A549 (cell line): ENCODE results near the gene CPA5.

ENCODE experiments used
- EP300 ChIP-seq, 2 experiments: fragments of >200 bp; sonication (Bioruptor Twin); formaldehyde crosslinking; IDR thresholded peaks; 2 replicates in 1 of 2; 3 replicates in 1 of 2; pipeline ENCODE4 v1.6.1; 2016 to 2017
- HOXA7 ChIP-seq: fragments of 250-450 bp; sonication (Bioruptor Pico); IDR thresholded peaks from 2 replicates; pipeline ENCODE4 v1.5.0; 2020; ENCODE audit warnings: mild to moderate bottlenecking, moderate library complexity
- MAX ChIP-seq: IDR thresholded peaks from 2 replicates; pipeline ENCODE4 v1.6.1; 2012
- MYC ChIP-seq: IDR thresholded peaks from 2 replicates; pipeline ENCODE4 v1.6.1; 2012; ENCODE audit warnings: mild to moderate bottlenecking, inconsistent platforms, low read length, improper control_type of control experiment, borderline replicate concordance
- PBX3 ChIP-seq: IDR thresholded peaks from 2 replicates; pipeline ENCODE4 v1.6.1; 2012
- RFX5 ChIP-seq: fragments of 450-650 bp; IDR thresholded peaks from 2 replicates; pipeline ENCODE4 v1.7.1; 2014; ENCODE audit warnings: antibody characterized with exemption, mild to moderate bottlenecking, moderate library complexity
- SREBF2 ChIP-seq: fragments of 450-650 bp; IDR thresholded peaks from 2 replicates; pipeline ENCODE4 v1.6.1; 2014; ENCODE audit warnings: mild to moderate bottlenecking, moderate library complexity
- TF ChIP-seq, protein P1 (sequence below): fragments of >200 bp; sonication (Bioruptor Twin); formaldehyde crosslinking; IDR thresholded peaks from 3 replicates; pipeline ENCODE4 v1.5.1; 2016

- no peak for TF ChIP-seq MAX
- TF ChIP-seq, protein P1, sequence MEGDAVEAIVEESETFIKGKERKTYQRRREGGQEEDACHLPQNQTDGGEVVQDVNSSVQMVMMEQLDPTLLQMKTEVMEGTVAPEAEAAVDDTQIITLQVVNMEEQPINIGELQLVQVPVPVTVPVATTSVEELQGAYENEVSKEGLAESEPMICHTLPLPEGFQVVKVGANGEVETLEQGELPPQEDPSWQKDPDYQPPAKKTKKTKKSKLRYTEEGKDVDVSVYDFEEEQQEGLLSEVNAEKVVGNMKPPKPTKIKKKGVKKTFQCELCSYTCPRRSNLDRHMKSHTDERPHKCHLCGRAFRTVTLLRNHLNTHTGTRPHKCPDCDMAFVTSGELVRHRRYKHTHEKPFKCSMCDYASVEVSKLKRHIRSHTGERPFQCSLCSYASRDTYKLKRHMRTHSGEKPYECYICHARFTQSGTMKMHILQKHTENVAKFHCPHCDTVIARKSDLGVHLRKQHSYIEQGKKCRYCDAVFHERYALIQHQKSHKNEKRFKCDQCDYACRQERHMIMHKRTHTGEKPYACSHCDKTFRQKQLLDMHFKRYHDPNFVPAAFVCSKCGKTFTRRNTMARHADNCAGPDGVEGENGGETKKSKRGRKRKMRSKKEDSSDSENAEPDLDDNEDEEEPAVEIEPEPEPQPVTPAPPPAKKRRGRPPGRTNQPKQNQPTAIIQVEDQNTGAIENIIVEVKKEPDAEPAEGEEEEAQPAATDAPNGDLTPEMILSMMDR = no peak
- no peak for TF ChIP-seq RFX5
- no peak for TF ChIP-seq SREBF2
- TF ChIP-seq MYC = no peak
- no peak for TF ChIP-seq EP300 (IDR thresholded peaks at IDR 0.05)
- TF ChIP-seq HOXA7 (CRISPR knock-in tag) = no peak
- TF ChIP-seq PBX3 = no peak
Measured at GRCh38 chr7:130386876-130387275, 42.3 kb downstream of the CPA5 start.
